Measurements from ENCODE around the gene NR3C1.

Gene NR3C1

DNA sequence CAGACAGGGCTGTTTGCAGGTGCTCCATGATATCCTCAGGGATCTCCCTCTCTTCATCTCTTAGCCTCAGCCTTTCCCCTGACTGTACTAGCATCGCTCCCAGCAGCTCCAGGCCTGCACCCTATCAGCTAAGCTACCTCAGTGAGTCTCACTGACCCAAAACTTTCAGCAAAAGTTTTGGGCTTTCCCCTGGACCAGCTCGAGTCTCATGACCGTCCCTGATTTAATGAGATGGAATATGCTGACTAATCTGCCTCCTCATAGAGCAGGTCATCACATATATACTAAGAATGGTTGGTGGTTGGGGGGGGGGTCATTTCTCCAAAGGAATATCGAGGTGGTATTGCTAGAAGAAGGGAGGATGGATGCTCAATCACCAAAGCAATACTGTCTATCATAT lies 151.5 kb downstream of the NR3C1 start:
- H3K27ac Mint-ChIP-seq: no peak overlapping the region
- no peaks in the 10 kb centered on the region for H3K4me1 Mint-ChIP-seq (ENCODE audit: low read depth in 2 of 2)

DNA sequence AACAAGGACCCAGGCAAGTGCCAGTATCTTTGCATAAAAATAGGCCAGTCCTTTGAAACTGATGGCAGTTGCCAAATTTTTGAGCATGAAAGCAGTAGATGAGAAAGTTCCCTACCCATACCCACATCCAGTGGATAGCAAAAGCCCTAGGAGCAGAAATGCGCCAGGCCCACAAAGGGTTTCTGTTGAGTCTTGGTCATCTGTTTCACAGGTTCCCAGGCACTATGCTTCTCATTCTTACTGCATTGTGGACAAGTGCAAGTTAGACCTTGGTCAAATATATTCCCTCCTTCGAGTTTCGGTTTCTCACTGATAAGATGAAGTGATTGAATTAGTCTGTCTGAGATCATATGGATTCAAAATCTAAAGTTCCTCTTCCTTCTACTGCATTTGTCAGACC lies 152.3 kb downstream of the NR3C1 start:
- Mint-ChIP-seq H3K27me3 (no peaks in the 10 kb centered on the region), H3K4me3 (no peak overlapping the region), H3K4me1 (ENCODE audit: low read depth in 2 of 2) (no peaks in the 10 kb centered on the region), H3K36me3 (ENCODE audit: insufficient read depth) (no peaks in the 10 kb centered on the region), H3K27ac (no peak overlapping the region), H3K9me3 (peaks cover 0 to 9% of the 10 kb centered on the region in 2 donors)
- no peak for ATAC-seq (replicated peaks)
- DNase-seq: no peak

More for the DNA sequence above, 151.5 kb downstream of the NR3C1 start:
- DNase-seq (no peak), ATAC-seq (replicated peaks) (no peak)
- Mint-ChIP-seq H3K9me3 (peaks cover 0 to 7% of the 10 kb centered on the region in 2 donors), H3K27me3 (no peaks in the 10 kb centered on the region), H3K4me3 (no peak overlapping the region), H3K36me3 (ENCODE audit: insufficient read depth) (no peaks in the 10 kb centered on the region)

DNA sequence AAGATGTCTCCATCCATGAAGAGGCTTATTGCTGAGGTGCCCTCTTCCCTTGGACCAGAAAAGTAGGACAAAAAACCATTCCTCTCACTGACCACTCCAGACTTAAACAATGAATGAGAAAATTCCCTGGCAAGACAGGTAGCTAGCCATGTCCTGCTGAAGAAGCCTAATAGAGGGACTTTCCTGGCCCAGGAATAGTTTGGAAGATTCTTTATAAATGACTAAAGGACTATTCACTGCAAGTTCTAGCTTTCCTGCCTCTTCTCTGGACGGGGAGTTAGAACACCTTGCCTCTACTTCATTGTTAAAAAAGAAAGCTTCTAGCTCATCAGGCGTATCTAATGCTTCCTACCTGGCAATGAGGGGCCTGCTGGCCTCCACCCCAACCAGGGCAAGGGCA lies 153.6 kb downstream of the NR3C1 start:
- H3K27ac Mint-ChIP-seq: peak overlapping the region in 1 of 2 donors; percentile 12
- no peak for DNase-seq

DNA sequence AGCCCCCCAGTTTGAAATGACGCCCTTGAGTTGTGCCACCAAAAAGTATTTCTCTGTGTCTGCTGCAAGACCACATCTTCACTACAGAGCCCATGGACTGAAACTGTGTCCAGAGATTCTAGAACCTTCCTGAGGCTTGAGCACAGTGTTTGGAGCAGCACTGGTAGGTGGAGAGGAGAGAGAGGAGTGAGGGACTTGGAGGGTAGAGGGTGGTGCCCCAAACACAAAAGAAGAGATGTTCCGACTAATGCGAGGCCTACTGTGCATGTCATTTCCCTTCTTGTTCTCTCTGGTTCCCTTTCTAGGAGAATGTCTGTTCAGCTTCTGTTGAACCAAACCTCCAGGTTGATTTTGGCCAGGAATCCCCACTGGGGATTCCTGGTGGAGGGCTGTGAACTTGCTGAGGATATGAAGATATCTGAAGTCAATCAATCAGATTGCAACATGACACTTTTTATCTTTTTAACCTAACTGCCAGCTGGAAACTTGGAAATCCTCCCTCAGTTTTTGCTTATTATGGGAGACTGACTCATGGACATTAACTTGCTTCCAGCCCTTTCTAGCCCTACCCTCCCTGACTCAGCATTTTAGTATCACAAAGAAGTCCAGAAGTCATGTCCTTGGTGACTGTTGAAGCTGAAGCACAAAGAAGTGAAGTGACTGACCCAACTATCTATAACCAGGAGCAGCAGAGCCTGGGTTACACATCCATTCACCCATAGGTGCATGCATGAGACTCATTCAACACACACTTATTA lies 154.5 kb downstream of the NR3C1 start:
- DNase-seq: no peak
- no peak for ATAC-seq (replicated peaks)
- Mint-ChIP-seq H3K36me3 (ENCODE audit: insufficient read depth) (no peaks in the 10 kb centered on the region), H3K4me3 (no peak overlapping the region), H3K4me1 (ENCODE audit: low read depth in 2 of 2) (no peaks in the 10 kb centered on the region), H3K9me3 (peaks cover 0 to 9% of the 10 kb centered on the region in 2 donors), H3K27me3 (no peaks in the 10 kb centered on the region), H3K27ac (peak overlapping the region in 1 of 2 donors; percentile 4)

More for the DNA sequence above, 153.6 kb downstream of the NR3C1 start:
- Mint-ChIP-seq H3K9me3 (peaks cover 0 to 9% of the 10 kb centered on the region in 2 donors), H3K4me1 (ENCODE audit: low read depth in 2 of 2) (no peaks in the 10 kb centered on the region), H3K27me3 (no peaks in the 10 kb centered on the region), H3K4me3 (no peak overlapping the region), H3K36me3 (ENCODE audit: insufficient read depth) (no peaks in the 10 kb centered on the region)
- no peak for ATAC-seq (replicated peaks)

DNA sequence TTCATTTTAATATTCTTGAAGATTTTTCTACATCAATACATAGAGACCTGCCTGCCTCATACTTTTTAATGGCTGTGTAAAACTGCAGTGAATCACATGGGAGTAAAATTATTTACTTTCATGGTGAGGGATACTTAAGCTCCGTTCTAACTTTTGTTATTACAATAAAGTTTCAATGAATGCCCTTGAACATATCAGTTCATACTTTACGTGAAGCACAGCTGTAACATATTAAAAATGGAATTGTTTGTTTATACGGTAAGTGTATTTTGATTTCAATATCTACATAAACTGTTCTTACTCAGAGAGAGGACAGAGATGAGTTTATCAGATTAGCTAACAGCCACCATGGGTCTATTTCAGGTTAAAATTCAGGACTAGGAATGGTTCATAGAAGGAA lies 155.1 kb downstream of the NR3C1 start:
- H3K36me3 Mint-ChIP-seq (ENCODE audit: insufficient read depth): no peaks in the 10 kb centered on the region
- H3K27ac Mint-ChIP-seq: no peak overlapping the region
- no peaks in the 10 kb centered on the region for H3K4me1 Mint-ChIP-seq (ENCODE audit: low read depth in 2 of 2)
- H3K9me3 Mint-ChIP-seq: peaks cover 0 to 9% of the 10 kb centered on the region in 2 donors
- DNase-seq (no peak), ATAC-seq (replicated peaks) (no peak)
- H3K27me3 Mint-ChIP-seq: no peaks in the 10 kb centered on the region
- H3K4me3 Mint-ChIP-seq: no peak overlapping the region

DNA sequence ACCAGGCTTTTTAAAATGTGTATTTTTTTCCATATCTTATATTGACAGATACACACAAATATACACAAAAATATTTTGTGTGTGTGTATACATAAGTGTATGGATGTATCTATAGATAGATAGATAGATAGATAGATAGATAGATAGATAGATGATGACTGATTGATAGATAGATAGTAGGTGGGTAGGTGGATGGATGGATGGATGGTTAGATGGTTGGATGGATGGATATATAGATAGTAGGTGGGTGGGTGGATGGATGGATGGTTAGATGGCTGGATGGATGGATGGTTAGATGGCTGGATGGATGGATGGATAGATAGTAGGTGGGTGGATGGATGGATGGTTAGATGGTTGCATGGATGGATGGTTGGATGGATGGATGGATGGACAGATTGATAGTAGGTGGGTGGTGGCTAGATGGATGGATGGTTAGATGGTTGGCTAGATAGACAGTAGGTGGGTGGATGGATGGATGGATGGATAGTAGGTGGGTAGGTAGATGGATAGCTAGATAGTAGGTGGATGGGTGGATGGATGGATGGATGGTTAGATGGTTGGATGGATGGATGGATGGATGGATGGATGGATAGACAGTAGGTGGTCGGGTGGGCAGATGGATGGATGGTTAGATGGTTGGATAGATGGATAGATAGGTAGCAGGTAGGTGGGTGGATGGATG lies 156.2 kb downstream of the NR3C1 start:
- H3K27me3 Mint-ChIP-seq: no peaks in the 10 kb centered on the region
- ATAC-seq (replicated peaks) (no peak), DNase-seq (no peak)
- no peak overlapping the region for H3K4me3 Mint-ChIP-seq
- no peaks in the 10 kb centered on the region for H3K36me3 Mint-ChIP-seq (ENCODE audit: insufficient read depth)
- no peak overlapping the region for H3K27ac Mint-ChIP-seq
- peaks cover 0 to 9% of the 10 kb centered on the region in 2 donors for H3K9me3 Mint-ChIP-seq
- no peaks in the 10 kb centered on the region for H3K4me1 Mint-ChIP-seq (ENCODE audit: low read depth in 2 of 2)

DNA sequence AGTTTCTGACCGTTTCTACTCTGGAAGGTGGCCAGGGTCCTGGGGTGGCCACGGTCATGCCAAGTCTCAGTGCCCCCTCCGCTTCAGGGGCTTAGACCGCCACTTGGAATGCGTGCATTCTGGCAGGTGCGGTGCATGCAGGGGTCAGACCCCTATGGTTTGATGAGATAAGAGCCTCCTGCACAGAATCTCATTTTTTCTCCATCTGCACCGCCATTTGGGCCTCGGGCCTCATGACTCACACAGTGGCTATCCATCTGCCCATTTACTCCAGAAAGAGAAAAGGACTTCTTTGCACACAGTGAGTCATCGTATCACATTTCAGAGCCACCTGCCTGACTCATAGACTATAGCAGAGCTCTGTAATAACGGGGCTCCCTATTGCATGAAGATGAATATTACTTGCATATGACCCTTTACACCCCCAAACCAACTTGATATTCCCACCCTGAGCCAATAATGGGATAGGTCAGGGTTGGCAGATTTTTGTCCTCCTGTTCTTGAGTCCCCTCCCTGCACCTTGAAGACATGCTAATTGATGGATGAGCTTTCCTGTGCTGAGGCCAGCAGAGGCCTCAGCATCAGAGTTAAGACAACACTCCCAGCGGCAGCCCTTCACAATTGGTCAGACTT lies 157.4 kb downstream of the NR3C1 start:
- ATAC-seq (replicated peaks) (no peak), DNase-seq (no peak)
- H3K36me3 Mint-ChIP-seq (ENCODE audit: insufficient read depth): no peaks in the 10 kb centered on the region
- H3K4me1 Mint-ChIP-seq (ENCODE audit: low read depth in 2 of 2): no peaks in the 10 kb centered on the region
- no peaks in the 10 kb centered on the region for H3K27me3 Mint-ChIP-seq
- H3K27ac Mint-ChIP-seq: no peak overlapping the region
- H3K9me3 Mint-ChIP-seq: peaks cover 0 to 9% of the 10 kb centered on the region in 2 donors
- no peak overlapping the region for H3K4me3 Mint-ChIP-seq

DNA sequence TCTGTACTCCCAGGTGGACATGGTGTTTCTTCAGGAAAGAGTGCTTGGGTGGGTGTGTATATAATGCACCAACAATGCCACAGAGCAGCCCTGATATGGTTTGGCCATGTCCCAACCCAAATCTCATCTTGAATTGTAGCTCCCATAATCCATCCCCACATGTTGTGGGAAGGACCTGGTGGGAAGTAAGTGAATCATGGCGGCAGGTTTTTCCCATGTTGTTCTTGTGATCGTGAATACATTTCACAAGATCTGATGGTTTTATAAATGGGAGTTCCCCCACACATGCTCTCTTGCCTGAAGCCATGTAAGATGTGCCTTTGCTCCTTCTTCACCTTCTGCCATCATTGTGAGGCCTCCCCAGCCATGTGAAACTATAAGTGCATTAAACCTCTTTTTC lies 158.5 kb downstream of the NR3C1 start:
- ATAC-seq (replicated peaks) (no peak), DNase-seq (no peak)
- no peaks in the 10 kb centered on the region for H3K36me3 Mint-ChIP-seq (ENCODE audit: insufficient read depth)
- peaks cover 0 to 9% of the 10 kb centered on the region in 2 donors for H3K9me3 Mint-ChIP-seq
- no peaks in the 10 kb centered on the region for H3K27me3 Mint-ChIP-seq
- no peak overlapping the region for H3K4me3 Mint-ChIP-seq
- no peak overlapping the region for H3K27ac Mint-ChIP-seq
- H3K4me1 Mint-ChIP-seq (ENCODE audit: low read depth in 2 of 2): no peaks in the 10 kb centered on the region

DNA sequence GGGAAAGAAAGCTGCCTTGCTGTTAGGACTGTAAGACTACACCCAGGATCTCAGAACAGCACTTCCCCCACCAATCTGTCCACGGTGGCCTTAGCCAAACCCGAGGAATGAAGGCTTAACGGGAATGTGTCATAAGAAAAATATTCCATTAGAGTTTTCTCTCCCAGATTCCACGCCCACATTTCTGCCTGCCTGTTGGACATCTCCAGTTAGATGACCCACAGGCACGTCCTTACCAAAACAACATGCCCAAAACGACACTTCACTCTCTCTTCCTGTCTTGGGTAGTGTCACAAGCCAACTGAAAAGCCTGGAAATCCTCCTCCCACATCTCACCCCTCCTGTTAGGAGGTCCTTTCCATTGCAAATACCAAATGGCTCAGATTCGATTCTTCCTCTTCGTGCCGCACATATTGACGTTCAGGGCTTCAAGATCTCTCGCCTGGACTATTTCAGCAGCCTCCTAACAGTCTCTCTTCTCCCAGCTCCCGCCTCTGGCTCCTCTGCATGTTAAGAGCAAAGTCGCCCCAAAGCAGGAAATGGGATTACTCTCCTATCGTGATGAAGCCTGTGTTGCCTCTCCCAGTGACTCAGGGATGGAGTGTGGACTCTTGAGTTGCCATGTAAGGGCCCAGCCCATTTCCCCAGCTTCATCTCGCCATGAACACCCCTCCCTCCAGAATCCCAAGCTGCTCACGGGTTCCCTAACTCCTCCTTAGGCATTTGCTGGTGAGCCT lies 159.3 kb downstream of the NR3C1 start:
- H3K4me1 Mint-ChIP-seq (ENCODE audit: low read depth in 2 of 2): no peaks in the 10 kb centered on the region
- no peaks in the 10 kb centered on the region for H3K36me3 Mint-ChIP-seq (ENCODE audit: insufficient read depth)
- no peak overlapping the region for H3K4me3 Mint-ChIP-seq
- no peaks in the 10 kb centered on the region for H3K27me3 Mint-ChIP-seq
- ATAC-seq (replicated peaks): no peak
- peak overlapping the region in 1 of 2 donors; percentile 5 for H3K27ac Mint-ChIP-seq
- DNase-seq: no peak
- peaks cover 0 to 9% of the 10 kb centered on the region in 2 donors for H3K9me3 Mint-ChIP-seq

DNA sequence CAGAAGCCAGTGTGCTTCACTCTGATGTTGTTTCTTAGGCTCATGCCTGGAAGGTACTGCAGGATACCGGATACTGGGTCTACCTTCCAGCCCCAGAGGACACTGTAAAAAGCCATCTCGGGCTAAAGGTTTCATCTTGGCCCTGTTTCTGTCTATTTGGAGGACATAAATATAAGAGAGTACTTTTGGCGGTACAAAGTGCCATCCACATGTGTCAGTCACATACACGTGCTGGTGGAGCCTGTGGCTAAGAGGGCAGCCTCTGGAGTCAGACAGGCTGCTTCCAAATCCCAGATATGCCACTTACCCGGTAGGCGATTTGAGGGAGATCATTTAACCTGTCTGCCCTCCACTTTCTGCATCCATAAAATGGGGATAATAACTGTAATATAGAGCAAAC lies 160.4 kb downstream of the NR3C1 start:
- H3K4me3 Mint-ChIP-seq: no peak overlapping the region

DNA sequence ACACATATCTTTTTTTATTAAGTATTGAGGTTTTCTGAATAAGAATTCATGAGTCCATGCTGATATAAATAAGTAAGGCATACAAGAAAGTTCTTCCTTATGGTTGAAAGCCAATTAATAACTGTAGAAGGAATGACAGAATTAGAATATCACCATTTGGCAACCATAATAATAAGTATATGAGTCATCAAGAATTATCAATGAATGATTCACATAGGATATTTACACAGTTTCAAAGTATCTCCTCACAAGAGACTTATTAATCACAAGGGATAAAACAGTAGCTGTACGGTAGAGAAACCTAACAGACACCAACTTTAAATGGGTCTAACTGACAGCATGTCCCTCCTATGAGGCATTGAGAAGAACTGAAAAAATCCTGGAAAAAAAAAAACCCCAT lies 161.6 kb downstream of the NR3C1 start:
- DNase-seq (no peak), ATAC-seq (replicated peaks) (no peak)
- no peaks in the 10 kb centered on the region for H3K36me3 Mint-ChIP-seq (ENCODE audit: insufficient read depth)
- H3K27ac Mint-ChIP-seq: no peak overlapping the region
- no peak overlapping the region for H3K4me3 Mint-ChIP-seq
- H3K27me3 Mint-ChIP-seq: no peaks in the 10 kb centered on the region
- H3K9me3 Mint-ChIP-seq: peaks cover 0 to under 1% of the 10 kb centered on the region in 2 donors
- H3K4me1 Mint-ChIP-seq (ENCODE audit: low read depth in 2 of 2): no peaks in the 10 kb centered on the region

More for the DNA sequence above, 160.4 kb downstream of the NR3C1 start:
- DNase-seq (no peak), ATAC-seq (replicated peaks) (no peak)
- Mint-ChIP-seq H3K36me3 (ENCODE audit: insufficient read depth) (no peaks in the 10 kb centered on the region), H3K4me1 (ENCODE audit: low read depth in 2 of 2) (no peaks in the 10 kb centered on the region), H3K27me3 (no peaks in the 10 kb centered on the region), H3K9me3 (peaks cover 0 to 9% of the 10 kb centered on the region in 2 donors), H3K27ac (no peak overlapping the region)

DNA sequence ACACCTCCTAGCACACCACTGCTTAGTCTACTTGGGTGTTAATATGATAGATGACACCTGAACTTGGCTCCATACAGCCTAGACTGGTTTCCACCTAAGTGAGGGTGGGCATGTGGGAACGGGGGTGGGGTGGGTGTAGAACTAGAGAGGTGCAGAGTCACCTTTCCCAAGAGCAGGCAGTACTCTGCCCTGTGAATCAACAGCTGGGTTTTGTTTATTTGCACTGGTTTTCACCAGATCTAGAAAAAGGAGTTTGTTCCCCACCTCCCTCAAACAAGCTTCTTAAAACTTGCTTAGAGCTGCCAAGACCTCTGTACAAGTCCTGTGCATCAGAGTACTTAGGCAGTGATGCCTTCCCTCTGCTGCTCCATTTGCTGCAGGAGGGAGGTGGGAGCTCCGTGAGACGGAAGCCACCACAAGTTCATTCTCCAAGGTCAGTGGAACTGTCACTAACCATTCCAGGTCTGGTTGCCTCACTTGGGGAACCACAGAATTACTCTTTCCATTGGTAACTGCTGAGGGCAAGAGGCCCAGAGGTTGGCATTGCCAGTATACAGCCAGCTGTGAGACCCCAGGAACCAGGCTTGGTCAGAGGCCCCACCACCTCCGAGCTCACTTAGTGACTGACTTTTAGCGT lies 163.5 kb downstream of the NR3C1 start:
- H3K4me3 Mint-ChIP-seq: no peak overlapping the region
- no peaks in the 10 kb centered on the region for H3K9me3 Mint-ChIP-seq
- DNase-seq (no peak), ATAC-seq (replicated peaks) (no peak)
- H3K27me3 Mint-ChIP-seq: no peaks in the 10 kb centered on the region
- H3K36me3 Mint-ChIP-seq (ENCODE audit: insufficient read depth): no peaks in the 10 kb centered on the region
- no peaks in the 10 kb centered on the region for H3K4me1 Mint-ChIP-seq (ENCODE audit: low read depth in 2 of 2)
- H3K27ac Mint-ChIP-seq: no peak overlapping the region

DNA sequence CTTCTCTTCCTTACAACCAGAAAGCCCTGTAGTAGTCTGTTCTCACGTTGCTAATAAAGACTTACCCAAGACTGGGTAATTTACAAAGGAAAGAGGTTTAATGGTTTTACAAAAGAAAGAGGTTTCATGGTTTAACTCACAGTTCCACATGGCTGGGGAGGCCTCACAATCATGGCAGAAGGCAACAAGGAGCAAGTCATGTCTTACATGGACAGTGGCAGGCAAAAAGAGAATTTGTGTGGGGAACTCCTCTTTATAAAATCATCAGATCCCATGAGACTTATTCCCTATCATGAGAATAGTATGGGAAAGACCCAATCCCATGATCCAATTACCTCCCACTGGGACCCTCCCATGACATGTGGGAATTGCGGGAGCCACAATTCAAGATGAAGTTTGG lies 164.9 kb downstream of the NR3C1 start:
- Mint-ChIP-seq H3K36me3 (ENCODE audit: insufficient read depth) (no peaks in the 10 kb centered on the region), H3K27me3 (no peaks in the 10 kb centered on the region), H3K9me3 (no peaks in the 10 kb centered on the region), H3K27ac (no peak overlapping the region), H3K4me1 (ENCODE audit: low read depth in 2 of 2) (no peaks in the 10 kb centered on the region), H3K4me3 (no peak overlapping the region)
- ATAC-seq (replicated peaks) (no peak), DNase-seq (no peak)

Data from effector memory CD8-positive, alpha-beta T cell (primary cell).